HK-2 (cell line): ENCODE measurements around the gene NPM3.

ENCODE experiments used
- DNase-seq: peaks from one replicate; pipeline ENCODE4 v3.0.0-alpha.2; 2018; ENCODE audit not compliant: unreplicated experiment

The NPM3 gene

DNA sequence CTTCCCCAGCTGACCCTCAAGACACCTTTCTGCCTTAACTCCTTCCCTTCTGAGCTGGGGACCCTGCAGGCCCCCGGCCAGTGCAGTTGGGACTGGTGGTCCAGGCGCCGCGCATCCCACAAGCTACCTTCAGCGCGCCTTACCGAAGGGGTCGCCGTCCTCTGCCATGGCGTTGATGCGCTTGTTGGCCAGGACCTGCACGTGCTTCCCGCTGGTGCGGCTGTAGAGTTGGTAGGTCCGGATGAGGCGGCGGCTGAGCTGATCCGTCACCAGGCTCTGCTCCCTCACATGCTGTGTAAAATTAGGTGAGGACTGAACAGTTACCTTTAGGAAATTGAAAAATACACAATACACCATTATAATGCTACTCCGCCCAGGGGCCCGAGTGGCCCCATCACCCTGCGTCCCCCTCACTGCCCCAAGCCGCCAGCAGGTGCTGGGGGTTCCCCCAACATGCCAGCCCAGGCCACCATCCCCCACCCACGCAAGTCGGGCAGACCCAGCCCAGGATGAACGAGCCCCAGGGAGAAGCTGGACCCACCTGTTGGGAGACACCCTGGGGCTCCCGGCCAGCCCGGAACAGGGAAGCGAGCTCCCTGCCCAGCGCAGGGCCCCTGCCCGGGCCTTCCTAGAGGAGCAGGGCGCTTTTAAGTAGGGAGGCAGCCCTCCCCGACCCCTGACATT, 8.5 kb downstream of the NPM3 start:
- DNase-seq, result no peak

DNA sequence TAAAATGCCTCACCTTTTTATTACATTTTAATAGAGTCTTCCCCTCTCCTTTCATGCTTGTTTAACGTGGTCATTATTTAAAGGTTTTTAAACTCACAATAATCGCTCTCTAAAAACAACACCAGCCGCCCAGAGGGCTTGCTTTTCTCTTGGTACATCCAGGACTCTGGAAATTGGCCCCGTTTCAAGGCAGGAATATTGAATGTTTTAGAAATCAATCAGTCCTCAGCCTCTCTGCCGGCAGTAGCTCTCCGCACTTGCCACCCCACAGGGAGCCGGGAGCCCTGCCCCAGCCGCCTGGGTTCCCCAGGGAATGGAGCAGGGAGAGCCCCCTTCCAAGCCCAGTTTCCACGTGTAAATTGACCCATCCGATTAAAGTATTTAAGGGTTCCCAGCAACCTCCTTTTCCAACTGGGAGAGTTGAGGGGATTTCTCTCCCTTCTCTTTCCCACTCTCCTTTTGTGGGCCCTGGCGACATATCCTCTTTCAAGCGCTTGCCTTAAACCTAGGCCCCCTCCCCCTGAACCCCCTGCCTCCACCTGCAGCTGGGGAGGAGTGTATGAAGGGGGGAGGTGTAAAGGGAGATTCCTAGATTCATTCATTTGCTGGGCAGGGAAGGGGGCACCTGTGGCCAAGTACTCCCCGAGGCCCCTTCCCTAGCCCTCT, 9.2 kb downstream of the NPM3 start:
- DNase-seq, result no peak

DNA sequence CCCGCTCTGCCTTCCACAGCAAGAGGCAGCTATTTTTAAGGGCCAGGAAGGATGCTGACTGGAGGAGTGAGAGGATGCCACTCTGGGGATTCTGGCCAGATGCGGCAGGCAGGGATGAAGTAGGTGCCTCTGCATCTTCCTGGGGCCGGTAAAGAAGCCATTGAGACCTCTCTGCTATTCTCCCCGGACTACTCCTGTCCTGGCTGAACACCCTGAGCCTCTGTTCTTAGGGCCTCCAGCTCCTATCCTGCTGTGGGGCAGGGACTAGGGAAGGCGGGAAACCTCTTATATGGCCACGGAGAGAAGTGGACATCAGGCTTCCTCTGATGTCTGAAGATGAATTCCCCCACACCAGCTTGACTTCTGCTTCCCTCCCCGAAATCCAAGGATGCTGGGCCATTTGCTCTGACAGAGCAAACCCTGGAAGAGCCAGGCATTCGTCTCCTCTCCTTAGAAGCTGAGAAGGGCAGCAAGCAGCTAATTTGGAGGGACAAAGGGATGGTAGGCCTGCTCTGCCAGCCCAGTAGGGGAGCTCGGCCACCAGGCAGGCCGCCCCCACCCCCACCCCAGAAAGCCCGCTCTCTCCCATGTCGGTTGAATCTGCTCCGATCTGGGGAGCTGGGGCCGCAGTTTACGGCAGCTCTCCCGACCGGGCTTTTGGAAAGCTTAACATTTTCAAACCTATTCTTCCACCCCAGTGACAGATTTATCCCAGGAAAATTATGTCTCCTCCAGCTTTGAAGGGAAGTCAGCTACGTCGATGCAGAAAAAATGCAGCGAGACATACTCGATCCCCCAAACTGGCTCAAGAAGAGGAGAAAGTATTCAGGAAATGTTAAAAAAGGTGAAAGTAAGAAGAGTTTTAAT, 10.1 kb downstream of the NPM3 start:
- no peak for DNase-seq

DNA sequence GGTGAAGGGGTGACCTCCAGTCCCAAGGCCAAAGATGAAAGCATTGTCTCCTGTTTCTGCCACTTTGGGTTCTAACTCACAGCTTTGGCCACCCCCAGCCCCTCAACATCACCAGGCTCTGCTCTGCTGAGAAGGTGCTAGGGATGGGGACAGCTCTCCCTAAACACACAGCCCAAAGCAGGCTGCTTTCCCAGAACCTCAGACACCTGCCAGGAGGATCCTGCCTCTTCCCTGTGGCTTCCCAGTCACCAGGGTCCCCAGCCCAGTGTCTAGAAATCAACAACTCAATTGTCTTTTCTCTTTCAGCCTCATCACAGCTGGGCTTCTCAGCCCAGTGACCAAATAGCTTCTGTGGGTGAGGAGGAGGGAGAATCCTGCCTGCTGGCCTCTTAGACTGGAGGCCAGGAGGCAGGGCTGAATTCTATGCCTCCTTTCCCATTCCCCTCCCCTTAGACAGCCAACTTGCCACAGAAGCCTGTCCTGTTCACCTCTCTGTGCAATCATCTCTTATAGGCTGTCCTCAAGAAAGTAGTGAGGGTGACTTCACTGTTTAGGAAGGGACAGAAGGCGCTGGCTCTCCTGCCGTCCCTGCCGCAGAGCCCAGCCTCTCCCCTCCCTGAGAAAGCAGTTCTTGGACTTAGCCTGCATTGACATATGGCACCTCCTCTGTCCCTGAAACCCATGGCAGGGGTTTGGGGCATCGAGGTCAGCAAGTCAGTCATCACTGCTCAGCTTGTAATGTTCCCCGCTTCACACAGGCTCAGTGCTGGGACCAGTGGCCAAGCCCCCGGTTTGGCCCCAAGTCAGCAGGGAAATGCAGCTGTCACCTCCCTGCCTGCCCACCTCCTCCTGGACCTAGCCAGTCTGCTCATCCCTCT, 11.0 kb downstream of the NPM3 start:
- DNase-seq, result no peak

DNA sequence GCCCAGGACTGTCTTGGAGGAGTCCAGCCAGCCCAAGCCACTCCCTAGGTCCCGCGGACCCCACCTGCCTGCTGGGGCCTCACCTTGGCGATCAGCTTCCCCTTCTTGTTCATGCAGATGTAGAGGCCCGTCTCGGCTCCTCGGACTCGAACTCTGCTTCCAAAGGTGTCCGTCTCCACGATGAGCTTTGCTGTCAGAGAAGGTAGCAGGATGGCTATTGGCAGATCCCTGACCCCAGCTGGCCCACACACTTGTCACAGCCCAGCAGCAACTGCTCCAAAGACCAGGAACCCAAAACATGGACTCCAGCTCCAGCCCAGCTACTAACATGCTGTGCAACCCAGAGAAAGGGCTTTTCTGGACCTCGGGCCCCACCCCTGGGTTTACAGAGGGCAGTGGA, 11.9 kb downstream of the NPM3 start:
- DNase-seq, result no peak

DNA sequence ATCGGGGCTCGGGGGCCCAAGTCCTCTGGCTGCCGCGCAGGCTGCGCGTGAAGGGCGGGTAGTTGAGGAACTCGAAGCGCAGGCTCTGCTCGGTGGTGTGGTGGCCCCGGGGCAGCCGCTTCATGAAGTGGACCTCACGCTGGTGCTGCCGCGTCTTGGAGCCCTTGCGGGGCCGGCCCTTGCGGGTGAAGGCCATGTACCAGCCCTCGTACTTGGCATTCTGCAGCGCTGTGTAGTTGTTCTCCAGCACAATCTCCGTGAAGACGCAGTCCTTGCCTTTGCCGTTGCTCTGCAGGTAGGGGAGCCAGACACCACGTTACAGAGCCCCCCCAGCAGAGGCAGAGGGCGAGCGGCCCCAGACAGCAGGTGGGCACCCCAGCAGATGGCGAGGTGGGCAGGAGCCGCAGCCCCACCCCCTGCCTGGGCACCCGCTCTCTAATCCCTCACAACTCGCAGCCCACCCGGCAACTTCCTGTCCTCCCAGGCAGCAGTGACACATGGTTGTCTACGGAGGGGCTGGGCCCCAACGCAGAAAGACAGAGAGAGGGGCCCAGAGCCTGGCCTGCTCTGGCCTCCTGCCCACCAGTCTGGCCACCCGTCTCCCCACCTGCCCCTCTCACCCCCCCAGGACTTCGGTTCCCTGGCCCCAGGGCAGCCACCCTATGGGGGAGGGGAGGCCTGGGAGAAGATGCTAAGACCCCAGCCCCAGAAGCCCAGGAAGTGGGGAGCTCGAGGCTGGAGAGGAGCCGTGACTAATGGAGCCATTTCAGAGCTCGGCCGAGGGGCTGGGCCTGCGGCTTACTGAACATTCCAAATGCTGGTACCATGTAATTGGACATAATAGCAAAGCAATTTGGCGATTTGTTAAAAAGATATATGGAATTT, 12.7 kb downstream of the NPM3 start:
- no peak for DNase-seq

DNA sequence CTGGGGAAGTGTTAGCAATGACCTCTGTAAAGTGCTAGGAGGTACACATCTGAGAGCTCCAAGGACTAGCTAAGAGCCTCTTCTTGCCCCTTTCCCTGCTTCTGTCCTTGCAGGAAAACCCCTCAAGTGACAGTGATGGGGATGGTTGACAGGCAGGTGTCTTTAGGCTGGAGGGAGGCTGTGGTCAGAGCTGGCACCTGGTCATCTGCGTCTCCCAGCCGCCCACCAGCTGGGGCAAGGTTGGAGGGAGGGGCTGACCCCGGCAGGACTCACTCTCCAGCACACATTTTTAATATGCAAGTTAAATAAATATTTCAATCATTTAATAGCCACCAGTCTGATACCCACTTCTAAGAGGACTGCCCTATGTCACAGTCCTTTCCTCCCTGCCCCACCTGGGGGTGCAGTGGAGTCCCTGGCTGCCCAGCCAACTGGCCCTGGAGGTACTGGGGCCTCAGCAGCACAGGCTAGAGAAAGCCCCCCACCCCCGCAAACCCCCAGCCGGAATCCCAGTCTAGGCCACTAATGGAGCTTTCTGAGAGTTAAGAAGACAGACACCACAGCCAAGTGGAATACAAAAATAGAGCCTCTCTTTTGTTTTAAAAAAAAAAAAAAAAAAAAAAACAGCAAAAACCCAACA, 13.6 kb downstream of the NPM3 start:
- no peak for DNase-seq

DNA sequence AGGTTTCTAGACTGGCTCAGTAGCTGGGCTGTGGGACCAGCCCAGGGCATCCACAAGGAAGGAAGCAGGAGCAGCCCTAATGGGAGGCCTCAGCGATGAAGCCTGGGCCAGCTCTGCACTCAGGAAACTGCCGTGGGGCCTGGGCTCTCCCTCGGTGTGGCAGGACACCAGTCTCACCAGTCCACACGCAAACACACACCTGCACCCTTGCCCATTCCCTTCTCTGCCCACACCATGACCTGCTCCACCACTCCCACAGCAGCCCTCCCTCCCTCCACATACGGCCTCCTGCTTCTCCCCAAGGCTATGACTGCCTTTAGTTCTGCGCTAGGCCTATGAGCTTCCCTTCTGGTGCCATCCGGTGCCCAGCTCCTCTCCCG, 14.5 kb downstream of the NPM3 start:
- no peak for DNase-seq

DNA sequence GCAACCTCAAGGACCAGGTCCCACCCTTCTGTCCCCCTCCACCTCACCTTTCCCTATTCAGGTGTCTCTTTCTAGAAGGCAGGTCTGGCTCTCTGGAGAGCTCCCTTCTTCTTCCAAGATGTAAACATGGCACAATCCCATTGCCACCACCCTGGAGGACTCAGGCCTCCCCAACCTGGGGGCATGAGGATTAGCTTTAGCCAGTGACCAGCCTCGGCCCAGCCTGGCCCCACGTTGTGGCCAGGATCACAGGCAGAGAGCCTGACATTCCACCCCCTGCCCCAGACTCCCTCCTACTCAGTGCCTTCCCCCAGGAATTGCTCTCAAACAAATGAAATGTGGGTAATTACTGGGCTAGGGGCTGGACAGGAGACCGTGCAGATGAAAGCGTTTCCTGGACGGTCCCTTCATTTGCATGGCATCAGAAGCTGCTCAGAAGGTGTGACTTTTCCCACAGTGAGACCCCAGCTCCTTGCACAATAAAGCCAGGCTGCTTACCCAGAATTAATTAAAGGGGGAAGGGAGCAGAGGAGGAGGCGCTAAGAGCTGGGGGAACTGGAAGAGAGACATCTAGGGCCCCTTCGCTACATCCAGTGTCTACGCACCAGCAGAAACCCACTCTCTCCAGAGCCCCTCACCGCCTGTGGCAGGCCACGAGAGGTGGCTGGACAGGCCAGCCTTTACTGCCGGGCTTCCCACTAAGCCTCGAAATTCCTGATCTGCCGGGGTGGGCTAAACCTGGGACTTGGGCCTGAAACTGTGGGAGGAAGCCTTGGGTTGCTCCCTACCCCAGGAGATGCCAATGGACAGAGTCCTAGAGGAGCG, 15.1 kb downstream of the NPM3 start:
- no peak for DNase-seq

DNA sequence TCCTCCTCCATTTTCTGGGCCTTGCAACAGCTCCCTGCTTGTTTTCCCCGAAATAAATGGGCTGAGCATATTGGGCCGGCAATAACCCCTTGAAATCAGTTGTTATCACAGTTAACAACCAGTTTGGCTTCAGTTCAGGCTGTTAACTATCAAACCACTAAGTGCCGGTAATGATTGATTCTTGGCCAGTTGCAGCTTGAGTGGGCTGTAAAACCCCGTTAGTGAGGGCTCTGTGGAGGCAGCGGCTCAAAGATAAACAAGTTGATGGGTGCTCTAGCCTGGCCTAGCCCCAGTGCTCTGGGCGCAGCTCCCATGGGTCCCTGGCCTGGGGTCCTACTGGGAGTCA, 15.7 kb downstream of the NPM3 start:
- DNase-seq, result no peak

DNA sequence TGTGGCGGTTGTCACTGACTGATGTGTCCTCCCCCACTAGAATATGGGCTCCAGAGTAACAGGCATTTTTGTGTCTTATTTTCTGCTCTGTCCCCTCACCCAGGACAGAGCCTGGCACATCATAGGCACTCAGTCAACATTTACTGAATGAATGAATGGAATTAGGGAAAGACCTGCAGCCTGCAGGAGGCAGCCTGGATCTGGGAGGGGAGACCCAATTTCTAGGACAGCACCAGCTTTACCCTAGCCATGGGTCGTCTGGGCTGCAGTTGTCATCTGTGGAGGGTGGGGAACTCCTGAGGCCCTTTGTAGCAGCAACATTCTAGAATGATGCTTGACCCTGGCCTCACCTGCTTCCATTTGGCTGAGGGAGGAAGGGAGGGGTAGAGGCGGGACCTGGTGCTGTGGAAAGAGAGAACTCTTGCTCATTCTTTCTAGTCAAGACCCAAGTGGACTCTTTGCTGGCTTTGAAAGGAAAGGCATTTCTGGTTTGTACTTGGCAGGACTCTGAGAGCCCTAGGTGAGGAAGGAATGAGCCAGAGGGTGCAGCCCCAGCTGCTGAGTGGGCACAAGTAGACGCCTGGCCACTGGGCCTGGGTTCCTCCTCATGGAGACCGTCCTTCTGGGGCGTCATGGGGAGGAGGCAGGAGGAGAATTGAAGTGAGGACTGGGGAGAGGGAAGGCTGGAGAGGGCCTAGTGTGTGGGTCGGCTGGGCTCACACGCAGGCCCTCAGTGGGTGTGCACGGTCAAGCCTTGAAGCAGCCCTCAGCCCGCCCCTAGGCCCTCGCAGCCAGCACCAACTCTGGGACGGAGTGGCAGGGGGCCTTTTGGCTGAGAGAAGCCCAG, 16.3 kb downstream of the NPM3 start:
- no peak for DNase-seq

DNA sequence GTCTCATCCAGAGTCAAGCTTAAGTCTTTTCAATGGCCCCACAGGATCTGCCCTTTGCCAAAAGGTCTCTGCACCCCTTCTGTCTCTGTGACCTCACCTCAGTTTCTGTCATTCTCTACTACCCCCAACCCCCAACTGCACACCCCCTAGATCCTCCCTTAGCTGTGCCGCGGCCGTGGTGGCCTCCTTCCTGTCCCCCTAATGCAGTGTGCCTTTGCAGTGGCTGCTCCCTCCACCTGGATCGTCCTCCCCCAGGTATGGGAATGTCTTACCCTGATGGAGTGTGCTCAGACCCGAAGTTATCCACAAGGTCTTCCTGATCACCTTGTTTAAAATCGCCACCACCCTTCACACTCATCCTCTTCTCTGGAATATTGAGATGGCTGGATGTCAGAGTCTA, 16.9 kb downstream of the NPM3 start:
- no peak for DNase-seq

DNA sequence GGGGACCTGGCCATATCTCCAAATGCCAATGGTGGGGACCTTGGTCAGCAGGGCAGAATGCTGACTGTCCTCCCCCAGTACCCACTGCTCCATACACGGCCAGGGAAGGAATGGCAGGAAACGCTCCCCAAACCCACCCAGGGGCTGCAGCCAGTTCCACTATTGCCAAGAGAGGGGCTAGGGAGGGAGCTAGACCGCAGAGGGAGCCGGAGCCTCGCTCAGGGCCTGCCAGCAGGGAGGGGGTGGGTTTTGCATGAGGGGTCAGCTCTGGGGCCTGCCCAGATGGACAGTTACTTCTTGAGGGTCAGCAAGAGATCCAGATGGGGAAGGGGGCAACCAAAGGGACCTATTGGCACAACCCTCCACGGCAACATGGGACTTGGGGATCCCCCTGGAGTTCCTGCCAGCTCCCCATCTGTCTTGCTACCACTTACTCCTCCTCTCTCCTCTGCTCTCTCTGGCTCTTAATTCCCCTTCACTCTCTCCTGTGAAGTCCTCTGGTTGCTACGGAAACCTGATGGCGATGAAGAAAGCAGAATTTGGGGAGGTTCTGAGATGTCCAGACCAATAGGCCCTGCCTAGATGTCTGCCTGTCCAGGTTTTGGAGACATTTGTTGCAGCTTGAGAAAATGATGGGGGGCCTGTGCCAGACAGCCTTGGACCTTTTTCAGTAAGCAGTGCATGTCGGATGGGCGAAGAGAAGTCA, 20.0 kb downstream of the NPM3 start:
- no peak for DNase-seq

DNA sequence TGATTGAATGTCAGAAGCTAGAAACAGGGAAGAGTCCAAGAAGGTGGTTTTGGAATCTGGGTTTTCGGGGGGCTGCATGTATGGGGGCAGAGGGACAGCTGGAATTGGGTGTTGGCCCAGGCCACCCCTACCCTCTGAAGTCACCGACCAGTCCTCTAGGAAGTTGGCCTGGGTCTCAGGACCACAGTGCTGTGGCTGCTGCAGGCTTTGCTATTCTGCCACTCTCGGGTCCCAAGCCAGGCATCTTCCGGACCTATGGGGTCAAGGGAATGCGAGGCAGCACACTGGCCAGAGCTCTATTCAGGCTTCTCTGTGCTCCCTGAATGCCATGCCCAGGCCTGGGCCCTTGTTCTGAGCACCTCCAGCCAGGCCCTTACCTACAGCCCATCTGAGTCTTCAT, 20.5 kb downstream of the NPM3 start:
- DNase-seq, result no peak

DNA sequence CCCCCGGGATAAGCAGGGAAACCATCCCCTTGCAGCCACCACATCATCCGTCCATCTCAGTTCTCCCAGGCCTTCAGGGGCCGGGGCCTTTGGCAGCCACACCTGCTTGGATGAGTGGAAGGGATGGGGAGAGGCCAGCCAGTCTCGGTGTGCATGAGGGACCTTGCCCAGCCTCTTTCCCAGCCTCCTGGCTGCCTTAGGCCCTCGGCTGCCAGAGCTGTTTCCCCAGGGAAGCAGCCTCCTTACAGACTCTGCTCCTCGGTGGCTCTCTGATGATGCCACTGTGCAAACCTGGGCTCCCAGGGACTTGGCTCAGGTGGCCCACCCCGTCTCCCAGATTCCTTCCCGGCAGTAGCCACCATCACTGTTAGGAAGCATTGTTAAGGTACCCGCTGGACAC, 22.0 kb downstream of the NPM3 start:
- DNase-seq, result no peak

DNA sequence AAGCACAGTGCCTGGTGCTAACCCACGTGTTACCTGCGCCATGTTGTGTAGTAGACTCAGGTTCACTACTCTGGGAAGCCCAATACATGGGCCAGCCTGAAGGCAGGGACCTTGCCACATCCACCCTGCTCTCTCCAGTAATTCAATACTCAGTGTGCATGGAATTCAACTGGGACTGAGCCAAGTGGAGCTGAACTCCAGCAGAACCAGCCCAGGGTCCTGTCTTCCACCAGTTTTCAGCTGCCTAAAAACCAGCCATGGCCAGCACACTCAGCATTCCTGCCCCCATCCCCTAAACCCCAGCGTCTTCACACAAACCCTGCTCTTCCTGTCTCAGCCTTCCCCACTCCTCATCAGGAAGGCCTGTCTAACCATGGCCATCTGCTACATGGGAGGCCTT, 22.7 kb downstream of the NPM3 start:
- no peak for DNase-seq

DNA sequence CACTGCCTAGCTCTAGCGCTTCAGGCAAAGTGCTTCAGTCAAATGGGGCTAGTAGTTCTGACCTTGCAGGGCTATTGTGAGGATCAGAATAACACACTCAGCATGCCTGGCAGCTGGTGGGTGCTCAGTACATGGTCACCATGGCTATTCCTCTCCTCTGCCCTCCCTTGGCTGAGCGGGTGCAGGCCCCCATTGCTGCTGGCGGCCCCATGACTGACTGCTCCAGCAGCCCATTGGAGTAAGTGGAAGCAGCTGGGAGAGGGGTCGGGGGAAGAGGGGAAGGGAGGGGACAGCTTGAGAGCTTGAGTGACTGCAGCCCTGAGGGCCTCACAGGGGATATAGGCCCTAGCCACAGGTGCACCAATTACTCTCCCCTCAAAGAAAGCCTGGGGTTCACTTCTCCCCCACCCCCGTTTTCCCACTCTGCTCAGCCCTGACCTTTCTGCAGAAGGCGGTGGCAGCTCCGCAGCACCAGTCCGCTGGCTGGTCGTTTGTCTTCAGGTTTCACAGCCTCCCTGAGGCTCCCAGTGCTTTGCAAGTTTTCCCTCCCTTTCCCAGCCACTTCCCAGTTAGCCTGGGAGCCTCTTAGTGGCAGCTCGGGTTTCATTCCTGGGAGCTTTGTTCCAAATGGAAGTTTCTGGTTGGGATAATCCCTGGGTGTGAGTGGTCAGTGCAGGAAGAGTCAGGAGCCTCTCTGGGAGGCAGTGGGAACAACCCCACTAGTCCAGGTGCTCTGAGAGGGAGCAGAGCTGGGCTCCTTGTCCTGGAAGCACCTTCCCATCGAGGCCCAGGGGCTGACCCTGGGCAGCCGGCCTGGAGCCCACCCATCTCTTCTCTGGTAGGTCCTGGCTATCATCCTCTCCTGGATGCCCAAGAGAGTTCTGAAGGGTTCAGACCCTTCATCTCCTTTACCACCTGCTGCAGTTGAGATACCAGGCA, 23.7 kb downstream of the NPM3 start:
- DNase-seq, result no peak
